Measurements from ENCODE around the gene USP15.

USP15 gene

DNA sequence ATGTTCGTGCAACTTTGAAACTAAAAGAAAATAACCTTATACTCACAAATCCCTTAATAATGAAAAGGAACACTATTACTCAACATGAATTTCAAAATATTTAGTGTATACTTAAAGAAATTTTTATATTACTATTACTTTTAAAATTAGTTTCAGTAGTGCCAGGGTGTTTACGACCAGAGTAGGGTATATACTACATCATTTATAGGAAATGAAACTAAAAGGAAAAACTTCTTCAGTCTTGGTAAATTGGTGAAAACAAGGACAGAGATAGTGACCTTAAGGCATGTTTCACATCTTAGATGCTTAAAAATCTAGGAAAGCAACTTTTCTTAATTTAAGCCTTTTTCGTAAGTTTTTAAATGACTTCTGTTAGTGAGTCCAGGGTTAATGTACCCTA lies 4.5 kb downstream of the USP15 start:
- Histone ChIP-seq H3K27ac (ENCODE audit: extremely low read depth, low read depth, low read length) (no peak overlapping the region), H3K9me3 (ENCODE audit: control insufficient read depth, insufficient read depth, low read depth, low read length) (no peaks in the 10 kb centered on the region), H3K4me1 (ENCODE audit: control insufficient read depth, insufficient read depth, low read length) (peaks cover 11% of the 10 kb centered on the region), H3K36me3 (ENCODE audit: control insufficient read depth in 2 of 2, insufficient read depth in 1 of 2, low read length in 2 of 2) (no peaks in the 10 kb centered on the region), H3K4me3 (ENCODE audit: low read depth, low read length) (no peak overlapping the region)
- TF ChIP-seq ZNF548 (tag by site-specific recombination; IDR thresholded peaks at IDR 0.05) (no peak), MYNN (tag by site-specific recombination; IDR thresholded peaks at IDR 0.05; ENCODE audit: borderline replicate concordance) (no peak), ZNF600 (tag by site-specific recombination; IDR thresholded peaks at IDR 0.05) (no peak), ZNF221 (tag by site-specific recombination; IDR thresholded peaks at IDR 0.05; ENCODE audit: borderline replicate concordance) (no peak), SETDB1 (IDR thresholded peaks at IDR 0.05; ENCODE audit: insufficient read length, low read length) (no peak), ZNF473 (tag by site-specific recombination; IDR thresholded peaks at IDR 0.05) (no peak), ZNF423 (tag by site-specific recombination; IDR thresholded peaks at IDR 0.05) (no peak), ZNF24 (tag by site-specific recombination; IDR thresholded peaks at IDR 0.05) (no peak), YY1 (tag by site-specific recombination; IDR thresholded peaks at IDR 0.05) (no peak), BCL11B (tag by site-specific recombination; IDR thresholded peaks at IDR 0.05; ENCODE audit: low read depth) (no peak), ZNF792 (tag by site-specific recombination; IDR thresholded peaks at IDR 0.05) (no peak)
- TF ChIP-seq, protein P1, sequence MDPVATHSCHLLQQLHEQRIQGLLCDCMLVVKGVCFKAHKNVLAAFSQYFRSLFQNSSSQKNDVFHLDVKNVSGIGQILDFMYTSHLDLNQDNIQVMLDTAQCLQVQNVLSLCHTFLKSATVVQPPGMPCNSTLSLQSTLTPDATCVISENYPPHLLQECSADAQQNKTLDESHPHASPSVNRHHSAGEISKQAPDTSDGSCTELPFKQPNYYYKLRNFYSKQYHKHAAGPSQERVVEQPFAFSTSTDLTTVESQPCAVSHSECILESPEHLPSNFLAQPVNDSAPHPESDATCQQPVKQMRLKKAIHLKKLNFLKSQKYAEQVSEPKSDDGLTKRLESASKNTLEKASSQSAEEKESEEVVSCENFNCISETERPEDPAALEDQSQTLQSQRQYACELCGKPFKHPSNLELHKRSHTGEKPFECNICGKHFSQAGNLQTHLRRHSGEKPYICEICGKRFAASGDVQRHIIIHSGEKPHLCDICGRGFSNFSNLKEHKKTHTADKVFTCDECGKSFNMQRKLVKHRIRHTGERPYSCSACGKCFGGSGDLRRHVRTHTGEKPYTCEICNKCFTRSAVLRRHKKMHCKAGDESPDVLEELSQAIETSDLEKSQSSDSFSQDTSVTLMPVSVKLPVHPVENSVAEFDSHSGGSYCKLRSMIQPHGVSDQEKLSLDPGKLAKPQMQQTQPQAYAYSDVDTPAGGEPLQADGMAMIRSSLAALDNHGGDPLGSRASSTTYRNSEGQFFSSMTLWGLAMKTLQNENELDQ (tag by site-specific recombination; IDR thresholded peaks at IDR 0.05; ENCODE audit: low read depth): no peak
- TF ChIP-seq, protein P2, sequence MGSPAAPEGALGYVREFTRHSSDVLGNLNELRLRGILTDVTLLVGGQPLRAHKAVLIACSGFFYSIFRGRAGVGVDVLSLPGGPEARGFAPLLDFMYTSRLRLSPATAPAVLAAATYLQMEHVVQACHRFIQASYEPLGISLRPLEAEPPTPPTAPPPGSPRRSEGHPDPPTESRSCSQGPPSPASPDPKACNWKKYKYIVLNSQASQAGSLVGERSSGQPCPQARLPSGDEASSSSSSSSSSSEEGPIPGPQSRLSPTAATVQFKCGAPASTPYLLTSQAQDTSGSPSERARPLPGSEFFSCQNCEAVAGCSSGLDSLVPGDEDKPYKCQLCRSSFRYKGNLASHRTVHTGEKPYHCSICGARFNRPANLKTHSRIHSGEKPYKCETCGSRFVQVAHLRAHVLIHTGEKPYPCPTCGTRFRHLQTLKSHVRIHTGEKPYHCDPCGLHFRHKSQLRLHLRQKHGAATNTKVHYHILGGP (tag by site-specific recombination; IDR thresholded peaks at IDR 0.05): no peak
- TF ChIP-seq, protein P3, sequence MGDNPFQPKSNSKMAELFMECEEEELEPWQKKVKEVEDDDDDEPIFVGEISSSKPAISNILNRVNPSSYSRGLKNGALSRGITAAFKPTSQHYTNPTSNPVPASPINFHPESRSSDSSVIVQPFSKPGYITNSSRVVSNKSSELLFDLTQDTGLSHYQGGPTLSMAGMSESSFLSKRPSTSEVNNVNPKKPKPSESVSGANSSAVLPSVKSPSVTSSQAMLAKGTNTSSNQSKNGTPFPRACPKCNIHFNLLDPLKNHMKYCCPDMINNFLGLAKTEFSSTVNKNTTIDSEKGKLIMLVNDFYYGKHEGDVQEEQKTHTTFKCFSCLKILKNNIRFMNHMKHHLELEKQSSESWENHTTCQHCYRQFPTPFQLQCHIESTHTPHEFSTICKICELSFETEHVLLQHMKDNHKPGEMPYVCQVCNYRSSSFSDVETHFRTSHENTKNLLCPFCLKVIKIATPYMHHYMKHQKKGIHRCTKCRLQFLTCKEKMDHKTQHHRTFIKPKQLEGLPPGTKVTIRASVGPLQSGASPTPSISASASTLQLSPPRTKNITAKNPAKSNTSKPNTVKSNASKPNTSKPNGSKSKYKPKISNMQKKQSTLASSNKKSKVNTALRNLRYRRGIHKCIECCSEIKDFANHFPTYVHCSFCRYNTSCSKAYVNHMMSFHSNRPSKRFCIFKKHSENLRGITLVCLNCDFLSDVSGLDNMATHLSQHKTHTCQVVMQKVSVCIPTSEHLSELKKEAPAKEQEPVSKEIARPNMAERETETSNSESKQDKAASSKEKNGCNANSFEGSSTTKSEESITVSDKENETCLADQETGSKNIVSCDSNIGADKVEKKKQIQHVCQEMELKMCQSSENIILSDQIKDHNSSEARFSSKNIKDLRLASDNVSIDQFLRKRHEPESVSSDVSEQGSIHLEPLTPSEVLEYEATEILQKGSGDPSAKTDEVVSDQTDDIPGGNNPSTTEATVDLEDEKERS (tag by site-specific recombination; IDR thresholded peaks at IDR 0.05): no peak
- TF ChIP-seq, protein P4, sequence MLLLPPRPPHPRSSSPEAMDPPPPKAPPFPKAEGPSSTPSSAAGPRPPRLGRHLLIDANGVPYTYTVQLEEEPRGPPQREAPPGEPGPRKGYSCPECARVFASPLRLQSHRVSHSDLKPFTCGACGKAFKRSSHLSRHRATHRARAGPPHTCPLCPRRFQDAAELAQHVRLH (tag by site-specific recombination; IDR thresholded peaks at IDR 0.05): no peak
- POLR2A ChIA-PET: no interaction called here
- CTCF ChIA-PET: interaction anchor here (0.6 kb wide), 1 partner anchor 22 kb away, joined by 4 read pairs; no protein-coding TSS in a partner anchor

DNA sequence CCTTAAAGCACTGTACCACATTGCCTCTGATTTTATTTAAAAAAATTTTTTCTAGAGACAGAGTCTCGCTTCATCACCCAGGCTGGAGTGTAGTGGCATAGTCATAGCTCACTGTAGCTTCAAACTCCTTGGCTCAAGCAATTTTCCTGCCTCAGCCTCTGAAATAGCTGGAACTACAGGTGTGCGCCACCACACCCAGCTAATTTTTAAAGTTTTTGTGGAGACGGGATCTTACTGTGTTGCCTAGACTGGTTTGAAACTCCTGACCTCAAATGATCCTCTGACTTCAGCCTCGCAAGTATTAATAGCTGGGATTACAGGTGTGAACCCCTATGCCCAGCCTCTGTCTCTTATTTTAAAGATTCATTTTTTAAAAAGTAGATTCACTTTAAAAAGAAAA lies 5.3 kb downstream of the USP15 start:
- TF ChIP-seq ZNF221 (tag by site-specific recombination; IDR thresholded peaks at IDR 0.05; ENCODE audit: borderline replicate concordance) (no peak), ZNF311 (tag by site-specific recombination; IDR thresholded peaks at IDR 0.05; ENCODE audit: borderline replicate concordance) (no peak)
- TF ChIP-seq, protein P5, sequence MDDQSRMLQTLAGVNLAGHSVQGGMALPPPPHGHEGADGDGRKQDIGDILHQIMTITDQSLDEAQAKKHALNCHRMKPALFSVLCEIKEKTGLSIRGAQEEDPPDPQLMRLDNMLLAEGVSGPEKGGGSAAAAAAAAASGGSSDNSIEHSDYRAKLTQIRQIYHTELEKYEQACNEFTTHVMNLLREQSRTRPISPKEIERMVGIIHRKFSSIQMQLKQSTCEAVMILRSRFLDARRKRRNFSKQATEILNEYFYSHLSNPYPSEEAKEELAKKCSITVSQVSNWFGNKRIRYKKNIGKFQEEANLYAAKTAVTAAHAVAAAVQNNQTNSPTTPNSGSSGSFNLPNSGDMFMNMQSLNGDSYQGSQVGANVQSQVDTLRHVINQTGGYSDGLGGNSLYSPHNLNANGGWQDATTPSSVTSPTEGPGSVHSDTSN (CRISPR knock-in tag; IDR thresholded peaks at IDR 0.05): no peak
- H3K4me3 ChIP-seq (ENCODE audit: low read depth, low read length): no peak overlapping the region
- POLR2A ChIA-PET: no interaction called here
- CTCF ChIA-PET: interaction anchor here (0.6 kb wide), 1 partner anchor 23 kb away, joined by 4 read pairs; no protein-coding TSS in a partner anchor
- no peak overlapping the region for H3K27ac ChIP-seq (ENCODE audit: extremely low read depth, low read depth, low read length)
- H3K4me1 ChIP-seq (ENCODE audit: control insufficient read depth, insufficient read depth, low read length): peaks cover 16% of the 10 kb centered on the region
- no peaks in the 10 kb centered on the region for H3K36me3 ChIP-seq (ENCODE audit: control insufficient read depth in 2 of 2, insufficient read depth in 1 of 2, low read length in 2 of 2)
- no peaks in the 10 kb centered on the region for H3K9me3 ChIP-seq (ENCODE audit: control insufficient read depth, insufficient read depth, low read depth, low read length)
